Measurements from ENCODE around the gene CIC. TPM values are rescaled to one million over a fixed set of nuclear protein-coding genes. Genes with fewer than 3 reads are reported as not detected.

The CIC gene
- total RNA-seq, 4 donors from 2014 or later: 27.0 to 74.1 (median 41.3) TPM

- peak in 1 of 2 donors; percentile 34 for DNase-seq (ENCODE audit: low spot score in 2 of 2)
- no peaks in the 10 kb centered on the region for H3K9me3 ChIP-seq
- H3K4me3 ChIP-seq: peak overlapping the region; percentile 81 to 100 (median 86)
- WGBS, 2 donors: 13 to 16% methylated on average over 7 of the region's 7 CpGs
- H3K4me1 ChIP-seq: peaks cover 3 to 82% (median 74%) of the 10 kb centered on the region in 4 donors
- H3K27me3 ChIP-seq: no peaks in the 10 kb centered on the region
- peak overlapping the region; percentile 96 to 99 (median 97) for H3K27ac ChIP-seq
- TF ChIP-seq POLR2A (IDR thresholded peaks at IDR 0.05): no peak
- no peak for TF ChIP-seq CTCF (IDR thresholded peaks at IDR 0.05)
- no peak for TF ChIP-seq EP300 (IDR thresholded peaks at IDR 0.05)
- H3K36me3 ChIP-seq: peaks cover 0 to 3% (median 0%) of the 10 kb centered on the region in 3 donors
These were observed 13.0 kb downstream of the CIC start for GRCh38 chr19:42281827-42282762.

- Histone ChIP-seq H3K27me3 (no peaks in the 10 kb centered on the region), H3K36me3 (peaks cover 0 to 10% (median 4%) of the 10 kb centered on the region in 3 donors), H3K9me3 (no peaks in the 10 kb centered on the region), H3K27ac (peak overlapping the region; percentile 96 to 99 (median 97)), H3K4me1 (peaks cover 3 to 75% (median 67%) of the 10 kb centered on the region in 4 donors), H3K4me3 (peak overlapping the region in 2 of 4 donors; percentile 54 to 72)
- TF ChIP-seq CTCF (IDR thresholded peaks at IDR 0.05) (no peak), POLR2A (IDR thresholded peaks at IDR 0.05) (no peak), EP300 (IDR thresholded peaks at IDR 0.05) (no peak)
- WGBS, 2 donors: 26 to 33% methylated on average over 3 to 4 of the region's 4 CpGs
- no peak for DNase-seq (ENCODE audit: low spot score in 2 of 2)
These were observed 13.8 kb downstream of the CIC start for GRCh38 chr19:42282819-42283187.

- Histone ChIP-seq H3K27me3 (no peaks in the 10 kb centered on the region), H3K4me1 (peaks cover 3 to 68% (median 61%) of the 10 kb centered on the region in 4 donors), H3K9me3 (no peaks in the 10 kb centered on the region), H3K27ac (peak overlapping the region; percentile 96 to 99 (median 97)), H3K4me3 (peak overlapping the region; percentile 44 to 72 (median 56)), H3K36me3 (peaks cover 0 to 17% (median 4%) of the 10 kb centered on the region in 3 donors)
- TF ChIP-seq CTCF (IDR thresholded peaks at IDR 0.05): peak in 2 of 5 experiments; percentile 26 to 38
- peak in 1 of 2 donors; percentile 86 for TF ChIP-seq EP300 (IDR thresholded peaks at IDR 0.05)
- TF ChIP-seq POLR2A (IDR thresholded peaks at IDR 0.05): peak in 1 of 2 donors; percentile 72
- peak; percentile 96 to 97 for DNase-seq (ENCODE audit: low spot score in 2 of 2)
- WGBS, 2 donors: 2 to 4% methylated on average over 35 of the region's 74 CpGs
These were observed 14.4 kb downstream of the CIC start for GRCh38 chr19:42283188-42284065.

- Histone ChIP-seq H3K27me3 (no peaks in the 10 kb centered on the region), H3K36me3 (peaks cover 0 to 23% (median 6%) of the 10 kb centered on the region in 3 donors), H3K27ac (peak overlapping the region; percentile 70 to 97 (median 96)), H3K4me1 (peaks cover 3 to 62% (median 55%) of the 10 kb centered on the region in 4 donors), H3K4me3 (peak overlapping the region in 3 of 4 donors; percentile 54 to 72 (median 57)), H3K9me3 (no peaks in the 10 kb centered on the region)
- WGBS, 2 donors: 0% methylated on average over 19 of the region's 76 CpGs; no CpG with 5 or more reads in 1 of the 2 donors
- DNase-seq (ENCODE audit: low spot score in 2 of 2): peak; percentile 38 to 49
- no peak for TF ChIP-seq CTCF (IDR thresholded peaks at IDR 0.05)
- TF ChIP-seq EP300 (IDR thresholded peaks at IDR 0.05): no peak
- TF ChIP-seq POLR2A (IDR thresholded peaks at IDR 0.05): peak; percentile 40 to 50
These were observed 15.0 kb downstream of the CIC start for GRCh38 chr19:42284066-42284501.

All from tibial nerve (tissue), 4 donors.